Measurements from ENCODE around the gene WIPF3. TPM values are rescaled to one million over a fixed set of nuclear protein-coding genes. Genes with fewer than 3 reads are reported as not detected.

WIPF3 gene
- total RNA-seq, 1 donor from 2014 or later, result 4.0 TPM

DNA sequence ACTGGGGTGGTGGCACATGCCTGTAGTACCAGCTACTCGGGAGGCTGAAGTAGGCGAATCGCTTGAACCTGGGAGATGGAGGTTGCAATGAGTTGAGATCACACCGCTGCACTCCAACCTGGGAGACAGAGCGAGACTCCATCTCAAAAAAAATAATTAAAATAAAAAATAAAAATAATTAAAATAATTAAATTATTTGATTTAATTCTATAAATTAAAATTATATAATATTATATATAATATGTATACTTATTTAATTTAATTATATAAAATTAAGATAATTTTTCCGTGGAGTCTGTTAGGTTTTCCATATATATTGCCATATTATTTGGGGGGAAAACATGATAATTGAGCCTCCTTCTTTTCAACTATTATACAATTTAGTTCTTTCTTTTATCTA lies 12.0 kb downstream of the WIPF3 start:
- no peaks in the 10 kb centered on the region for H3K36me3 Mint-ChIP-seq (ENCODE audit: low read depth)
- TF ChIP-seq, protein P1, sequence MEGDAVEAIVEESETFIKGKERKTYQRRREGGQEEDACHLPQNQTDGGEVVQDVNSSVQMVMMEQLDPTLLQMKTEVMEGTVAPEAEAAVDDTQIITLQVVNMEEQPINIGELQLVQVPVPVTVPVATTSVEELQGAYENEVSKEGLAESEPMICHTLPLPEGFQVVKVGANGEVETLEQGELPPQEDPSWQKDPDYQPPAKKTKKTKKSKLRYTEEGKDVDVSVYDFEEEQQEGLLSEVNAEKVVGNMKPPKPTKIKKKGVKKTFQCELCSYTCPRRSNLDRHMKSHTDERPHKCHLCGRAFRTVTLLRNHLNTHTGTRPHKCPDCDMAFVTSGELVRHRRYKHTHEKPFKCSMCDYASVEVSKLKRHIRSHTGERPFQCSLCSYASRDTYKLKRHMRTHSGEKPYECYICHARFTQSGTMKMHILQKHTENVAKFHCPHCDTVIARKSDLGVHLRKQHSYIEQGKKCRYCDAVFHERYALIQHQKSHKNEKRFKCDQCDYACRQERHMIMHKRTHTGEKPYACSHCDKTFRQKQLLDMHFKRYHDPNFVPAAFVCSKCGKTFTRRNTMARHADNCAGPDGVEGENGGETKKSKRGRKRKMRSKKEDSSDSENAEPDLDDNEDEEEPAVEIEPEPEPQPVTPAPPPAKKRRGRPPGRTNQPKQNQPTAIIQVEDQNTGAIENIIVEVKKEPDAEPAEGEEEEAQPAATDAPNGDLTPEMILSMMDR (conservative IDR thresholded peaks at IDR 0.05), result no peak

GRCh38 chr7:29825775-29826529 lies 19.6 kb downstream of the WIPF3 start:
- H3K27me3 Mint-ChIP-seq (ENCODE audit: low read depth), result peaks cover 2% of the 10 kb centered on the region
- H3K9me3 Mint-ChIP-seq, result no peaks in the 10 kb centered on the region
- no peaks in the 10 kb centered on the region for H3K4me1 Mint-ChIP-seq
- no peaks in the 10 kb centered on the region for H3K36me3 Mint-ChIP-seq (ENCODE audit: low read depth)
- DNase-seq (ENCODE audit: low read depth, low spot score), result no peak
- no peak overlapping the region for H3K27ac Mint-ChIP-seq (ENCODE audit: unreplicated experiment)
- no peak overlapping the region for H3K4me3 Mint-ChIP-seq
- TF ChIP-seq, protein P1 (conservative IDR thresholded peaks at IDR 0.05), result no peak

More for the DNA sequence above, 12.0 kb downstream of the WIPF3 start:
- DNase-seq (ENCODE audit: low read depth, low spot score), result no peak
- no peak overlapping the region for H3K4me3 Mint-ChIP-seq
- peaks cover 6% of the 10 kb centered on the region for H3K27me3 Mint-ChIP-seq (ENCODE audit: low read depth)
- no peaks in the 10 kb centered on the region for H3K9me3 Mint-ChIP-seq
- H3K4me1 Mint-ChIP-seq, result no peaks in the 10 kb centered on the region
- H3K27ac Mint-ChIP-seq (ENCODE audit: unreplicated experiment), result no peak overlapping the region

GRCh38 chr7:29826530-29826822 lies 20.2 kb downstream of the WIPF3 start:
- DNase-seq (ENCODE audit: low read depth, low spot score), result no peak
- TF ChIP-seq, protein P1 (conservative IDR thresholded peaks at IDR 0.05), result no peak
- peaks cover 2% of the 10 kb centered on the region for H3K27me3 Mint-ChIP-seq (ENCODE audit: low read depth)
- no peaks in the 10 kb centered on the region for H3K4me1 Mint-ChIP-seq
- peaks cover 3% of the 10 kb centered on the region for H3K36me3 Mint-ChIP-seq (ENCODE audit: low read depth)
- H3K4me3 Mint-ChIP-seq, result no peak overlapping the region
- peaks cover 3% of the 10 kb centered on the region for H3K9me3 Mint-ChIP-seq
- H3K27ac Mint-ChIP-seq (ENCODE audit: unreplicated experiment), result no peak overlapping the region

DNA sequence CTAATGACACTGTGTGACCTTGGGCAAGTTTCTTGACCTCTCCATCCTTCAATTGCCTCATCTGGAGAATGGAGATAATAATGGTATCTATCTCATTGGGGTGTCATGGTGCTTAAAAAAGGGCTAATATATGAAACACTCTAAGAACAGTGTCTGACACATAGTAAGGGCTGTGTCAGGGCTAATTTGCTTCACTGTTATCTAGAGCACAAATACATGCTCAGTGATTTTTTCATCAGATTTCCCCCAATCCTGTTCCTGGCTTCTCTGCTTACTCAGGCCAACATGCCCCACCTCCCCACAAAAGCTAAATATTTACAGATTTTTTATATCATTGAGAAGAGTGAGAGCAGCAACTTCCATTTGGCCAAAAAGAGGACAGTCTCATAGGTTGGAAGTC lies 20.6 kb downstream of the WIPF3 start:
- Mint-ChIP-seq H3K27ac (ENCODE audit: unreplicated experiment) (no peak overlapping the region), H3K4me1 (no peaks in the 10 kb centered on the region), H3K4me3 (no peak overlapping the region), H3K27me3 (ENCODE audit: low read depth) (no peaks in the 10 kb centered on the region), H3K36me3 (ENCODE audit: low read depth) (peaks cover 4% of the 10 kb centered on the region), H3K9me3 (peaks cover 5% of the 10 kb centered on the region)
- TF ChIP-seq, protein P1 (conservative IDR thresholded peaks at IDR 0.05), result no peak
- no peak for DNase-seq (ENCODE audit: low read depth, low spot score)

GRCh38 chr7:29831705-29832104 lies 25.4 kb downstream of the WIPF3 start:
- Mint-ChIP-seq H3K9me3 (peaks cover 7% of the 10 kb centered on the region), H3K4me1 (no peaks in the 10 kb centered on the region), H3K4me3 (no peak overlapping the region), H3K36me3 (ENCODE audit: low read depth) (peaks cover 4% of the 10 kb centered on the region), H3K27ac (ENCODE audit: unreplicated experiment) (no peak overlapping the region), H3K27me3 (ENCODE audit: low read depth) (no peaks in the 10 kb centered on the region)
- TF ChIP-seq, protein P1 (conservative IDR thresholded peaks at IDR 0.05), result no peak
- no peak for DNase-seq (ENCODE audit: low read depth, low spot score)
